PC-3 (cell line): ENCODE measurements around the gene STRAP. TPM values are rescaled to one million over a fixed set of nuclear protein-coding genes. Genes with fewer than 3 reads are reported as not detected.

Source experiments
- ATAC-seq: fragments of 200-7000 bp; cut with Tn5 transposase; 2 replicates; pipeline ENCODE4 v1.9.1; 2020; ENCODE audit warnings: mild to moderate bottlenecking, moderate library complexity
- BruUV-seq: library from RNA; stranded (reverse); fragments of 400-500 nt; replicated peaks from 2 replicates; lab custom pipeline; 2021; lab: Mats Ljungman, UMichigan
- CTCF ChIA-PET: fragments of 300-600 bp; sonication (Branson Sonifier 250); formaldehyde crosslinking; loops from one replicate; lab custom pipeline; 2022; ENCODE audit warnings: antibody characterized with exemption; lab: Charles Lee
- POLR2A ChIA-PET: fragments of 300-600 bp; sonication (Branson Sonifier 250); formaldehyde crosslinking; loops from one replicate; lab custom pipeline; 2022; ENCODE audit warnings: antibody characterized with exemption; ENCODE audit not compliant: unreplicated experiment; lab: Charles Lee
- DNase-seq: peaks from one replicate; pipeline ENCODE4 v3.0.0-alpha.2; 2015
- H2AFZ ChIP-seq: fragments of 300-600 bp; sonication (generic); 2 replicates; pipeline ENCODE4 v1.6.0; 2016; ENCODE audit warnings: antibody characterized with exemption, low read length
- H3F3A ChIP-seq: fragments of 300-600 bp; sonication (generic); one replicate; pipeline ENCODE4 v1.6.0; 2017; ENCODE audit warnings: antibody characterized with exemption, low read length, control low read depth, mild to moderate bottlenecking; ENCODE audit not compliant: unreplicated experiment
- H3K27ac ChIP-seq: fragments of 300-600 bp; sonication (generic); 2 replicates; pipeline ENCODE4 v1.5.1; 2016; ENCODE audit warnings: mild to moderate bottlenecking, low read length
- H3K27me3 ChIP-seq: fragments of 300-600 bp; sonication (generic); 2 replicates; pipeline ENCODE4 v1.6.1; 2016; ENCODE audit warnings: low read length, mixed read lengths
- H3K36me3 ChIP-seq: fragments of 300-600 bp; sonication (generic); 2 replicates; pipeline ENCODE4 v1.6.1; 2016; ENCODE audit warnings: low read depth, mixed run types, low read length, mixed read lengths
- H3K4me1 ChIP-seq: fragments of 300-600 bp; sonication (generic); 2 replicates; pipeline ENCODE4 v1.5.1; 2016; ENCODE audit warnings: low read length; ENCODE audit not compliant: insufficient read depth
- H3K4me2 ChIP-seq: fragments of 300-600 bp; sonication (generic); 2 replicates; pipeline ENCODE4 v1.6.0; 2016; ENCODE audit warnings: low read length
- H3K4me3 ChIP-seq: fragments of 300-600 bp; sonication (generic); 2 replicates; pipeline ENCODE4 v1.5.1; 2016; ENCODE audit warnings: mild to moderate bottlenecking, low read length, mixed read lengths
- H3K79me2 ChIP-seq: fragments of 300-600 bp; sonication (generic); 2 replicates; pipeline ENCODE4 v1.6.1; 2017; ENCODE audit warnings: low read length, mixed read lengths
- H3K9ac ChIP-seq: fragments of 300-600 bp; sonication (generic); 2 replicates; pipeline ENCODE4 v1.6.0; 2016; ENCODE audit warnings: mild to moderate bottlenecking, low read length
- H3K9me2 ChIP-seq: fragments of 300-600 bp; sonication (generic); replicated peaks from 2 replicates; pipeline ENCODE4 v1.6.1; 2016; ENCODE audit warnings: mixed run types, low read length, mixed read lengths
- H3K9me3 ChIP-seq: fragments of 300-600 bp; sonication (generic); 2 replicates; pipeline ENCODE4 v1.6.1; 2016; ENCODE audit warnings: low read length, mixed read lengths
- H4K20me1 ChIP-seq: fragments of 300-600 bp; sonication (generic); 2 replicates; pipeline ENCODE4 v1.6.1; 2016; ENCODE audit warnings: low read length, mixed read lengths
- CTCF ChIP-seq: fragments of 300-600 bp; sonication (generic); conservative IDR thresholded peaks from 2 replicates; pipeline ENCODE4 v1.5.1; 2017; ENCODE audit warnings: antibody characterized with exemption, low read depth, mild to moderate bottlenecking, low read length
- EZH2 ChIP-seq: fragments of 300-600 bp; sonication (generic); IDR thresholded peaks from one replicate; pipeline ENCODE4 v1.6.1; 2017; ENCODE audit warnings: antibody characterized with exemption, mild to moderate bottlenecking, low read length; ENCODE audit not compliant: unreplicated experiment
- EZH2phosphoT487 ChIP-seq: fragments of 300-600 bp; sonication (generic); IDR thresholded peaks from 2 replicates; pipeline ENCODE4 v1.6.1; 2018; ENCODE audit warnings: mild to moderate bottlenecking, antibody characterized with exemption, low read length, borderline replicate concordance
- intact Hi-C: fragments of 100-400 bp; cut with micrococcal nuclease; formaldehyde crosslinking; loops from 2 replicates; pipeline ENCODE4 v1.9.0; 2023
- total RNA-seq: library from RNA; depleted of rRNA; stranded (reverse); fragments of >200 nt; gene quantifications from 2 replicates; pipeline ENCODE4 v1.2.3, GENCODE V29; 2014

Gene STRAP
- total RNA-seq, 1 experiment from 2014 or later = 80.4 TPM

GRCh38 chr12:15892645-15893259 is 10.6 kb downstream of the STRAP start:
- BruUV-seq = no TSS peak
- peaks cover 14% of the 10 kb centered on the region for H4K20me1 ChIP-seq
- no peak overlapping the region for H2AFZ ChIP-seq
- H3K36me3 ChIP-seq = peaks cover 41% of the 10 kb centered on the region
- no peak for ATAC-seq
- TF ChIP-seq EZH2 = no peak
- no peak for TF ChIP-seq EZH2phosphoT487
- TF ChIP-seq CTCF = no peak
- H3F3A ChIP-seq = no peaks in the 10 kb centered on the region
- H3K4me1 ChIP-seq = no peaks in the 10 kb centered on the region
- H3K27ac ChIP-seq = no peak overlapping the region
- intact Hi-C loops = no loop called here
- H3K9me3 ChIP-seq = no peaks in the 10 kb centered on the region
- H3K9ac ChIP-seq = no peak overlapping the region
- no peaks in the 10 kb centered on the region for H3K9me2 ChIP-seq
- POLR2A ChIA-PET = no interaction called here
- H3K79me2 ChIP-seq = peaks cover 28% of the 10 kb centered on the region
- DNase-seq = no peak
- H3K4me2 ChIP-seq = no peak overlapping the region
- H3K27me3 ChIP-seq = no peaks in the 10 kb centered on the region
- no peak overlapping the region for H3K4me3 ChIP-seq
- CTCF ChIA-PET = no interaction called here

- no peak overlapping the region for H2AFZ ChIP-seq
- H3K9me2 ChIP-seq = no peaks in the 10 kb centered on the region
- H3K79me2 ChIP-seq = peaks cover 22% of the 10 kb centered on the region
- H3K36me3 ChIP-seq = peaks cover 38% of the 10 kb centered on the region
- intact Hi-C loops = no loop called here
- H3F3A ChIP-seq = no peaks in the 10 kb centered on the region
- no peak overlapping the region for H3K4me3 ChIP-seq
- no peak for DNase-seq
- ATAC-seq = no peak
- H3K9me3 ChIP-seq = no peaks in the 10 kb centered on the region
- H3K27ac ChIP-seq = no peak overlapping the region
- peaks cover 9% of the 10 kb centered on the region for H4K20me1 ChIP-seq
- BruUV-seq = no TSS peak
- TF ChIP-seq EZH2phosphoT487 = no peak
- TF ChIP-seq CTCF = no peak
- no peak for TF ChIP-seq EZH2
- H3K9ac ChIP-seq = no peak overlapping the region
- ChIA-PET POLR2A (no interaction called here), CTCF (no interaction called here)
- no peak overlapping the region for H3K4me2 ChIP-seq
- H3K4me1 ChIP-seq = no peaks in the 10 kb centered on the region
- no peaks in the 10 kb centered on the region for H3K27me3 ChIP-seq
Measured at GRCh38 chr12:15893260-15893659, 11.1 kb downstream of the STRAP start.

- DNase-seq (no peak), ATAC-seq (no peak)
- Histone ChIP-seq H2AFZ (no peak overlapping the region), H3K9me2 (no peaks in the 10 kb centered on the region), H3K9me3 (no peaks in the 10 kb centered on the region), H4K20me1 (0 out of 2 replicates have a peak, but pooled peaks cover 15% of the 10 kb centered on the region), H3K4me1 (no peaks in the 10 kb centered on the region), H3K4me3 (no peak overlapping the region), H3F3A (peaks cover 4% of the 10 kb centered on the region), H3K36me3 (peaks cover 48% of the 10 kb centered on the region), H3K27ac (no peak overlapping the region), H3K79me2 (no peaks in the 10 kb centered on the region), H3K27me3 (no peaks in the 10 kb centered on the region), H3K4me2 (no peak overlapping the region), H3K9ac (no peak overlapping the region)
- intact Hi-C loops = no loop called here
- ChIA-PET POLR2A (no interaction called here), CTCF (no interaction called here)
- TF ChIP-seq EZH2 = no peak
- no peak for TF ChIP-seq CTCF
- no peak for TF ChIP-seq EZH2phosphoT487
- no TSS peak for BruUV-seq
Measured at GRCh38 chr12:15896867-15897266, 14.7 kb downstream of the STRAP start.
